ENCODE measurements around the gene KRTAP10-10.

- TF ChIP-seq SUZ12 (IDR thresholded peaks at IDR 0.05; ENCODE audit: extremely low read depth, insufficient read depth, insufficient read length) (no peak), YY1 (IDR thresholded peaks at IDR 0.05; ENCODE audit: insufficient read depth, insufficient read length) (no peak)
Observed at GRCh38 chr21:44643741-44644310, 6.7 kb downstream of the KRTAP10-10 start.

Measured in NT2/D1 (cell line).